Measurements from ENCODE around the gene MPHOSPH10. TPM values are rescaled to one million over a fixed set of nuclear protein-coding genes. Genes with fewer than 3 reads are reported as not detected.

The MPHOSPH10 gene
- total RNA-seq, 1 donor from 2014 or later, result 41.1 TPM

DNA sequence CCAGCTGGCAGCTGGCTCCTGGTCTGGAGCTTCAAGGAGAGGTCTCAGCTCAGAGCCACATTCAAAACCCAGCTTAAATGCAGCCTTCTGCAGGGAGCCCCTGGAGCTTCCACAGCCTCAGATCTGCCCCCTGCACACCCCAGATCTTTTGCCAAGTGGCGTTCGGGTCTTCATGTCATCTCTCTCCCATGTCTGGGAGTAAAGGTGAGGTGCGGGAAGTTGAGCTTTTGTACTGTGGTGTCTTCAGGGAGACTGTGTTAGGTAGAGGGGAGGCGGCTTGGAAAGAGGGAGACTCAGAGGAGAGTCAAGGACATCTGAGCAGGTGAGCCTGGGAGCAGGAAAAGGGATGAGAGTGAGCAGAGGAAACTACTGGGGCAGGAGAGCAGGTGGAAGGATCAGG, 25.4 kb downstream of the MPHOSPH10 start:
- no peak overlapping the region for H3K27ac ChIP-seq (ENCODE audit: low read depth, low read length)
- H3K4me1 Mint-ChIP-seq (ENCODE audit: low read depth, unreplicated experiment), result no peaks in the 10 kb centered on the region
- no peaks in the 10 kb centered on the region for H3K9me3 Mint-ChIP-seq (ENCODE audit: unreplicated experiment)

DNA sequence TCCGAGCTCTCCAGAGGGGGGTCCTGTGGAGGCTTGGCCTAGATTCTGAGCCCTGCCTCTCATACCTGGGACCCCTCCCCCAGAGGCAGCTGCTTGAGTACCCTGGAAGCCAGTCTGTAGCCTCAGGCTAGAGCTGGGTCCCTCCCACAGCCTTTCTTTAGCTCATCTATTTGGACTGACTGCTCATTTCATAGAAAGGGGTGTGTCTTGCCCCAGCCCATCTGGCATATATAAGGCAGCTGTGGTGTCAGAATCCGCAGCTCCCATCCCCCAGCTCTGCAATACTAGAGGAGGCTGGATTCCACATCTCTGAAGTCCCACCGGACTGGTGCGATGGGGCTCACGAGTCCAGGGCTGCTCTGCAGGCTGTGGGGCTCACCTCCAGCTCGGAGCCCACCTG, 26.1 kb downstream of the MPHOSPH10 start:
- Histone ChIP-seq H4K20me1 (ENCODE audit: insufficient read depth, low read length) (no peaks in the 10 kb centered on the region), H3K27ac (ENCODE audit: low read depth, low read length) (no peak overlapping the region), H3K27me3 (ENCODE audit: insufficient read depth, low read length) (peaks cover 6% of the 10 kb centered on the region), H3K9me3 (ENCODE audit: insufficient read depth, low read depth, low read length) (no peaks in the 10 kb centered on the region), H3K79me2 (ENCODE audit: insufficient read depth, low read length) (no peaks in the 10 kb centered on the region), H3K4me1 (ENCODE audit: insufficient read depth, low read length) (no peaks in the 10 kb centered on the region), H3K9ac (ENCODE audit: low read length) (no peak overlapping the region), H3K4me2 (ENCODE audit: low read length) (peak overlapping the region; percentile 51), H2AFZ (ENCODE audit: low read depth, low read length) (no peak overlapping the region), H3K4me3 (ENCODE audit: insufficient read depth, low read depth, low read length) (no peak overlapping the region), H3K36me3 (ENCODE audit: insufficient read depth, low read length) (no peaks in the 10 kb centered on the region)
- FAIRE-seq (no peak), DNase-seq (ENCODE audit: low read depth) (no peak)
- TF ChIP-seq, protein P1, sequence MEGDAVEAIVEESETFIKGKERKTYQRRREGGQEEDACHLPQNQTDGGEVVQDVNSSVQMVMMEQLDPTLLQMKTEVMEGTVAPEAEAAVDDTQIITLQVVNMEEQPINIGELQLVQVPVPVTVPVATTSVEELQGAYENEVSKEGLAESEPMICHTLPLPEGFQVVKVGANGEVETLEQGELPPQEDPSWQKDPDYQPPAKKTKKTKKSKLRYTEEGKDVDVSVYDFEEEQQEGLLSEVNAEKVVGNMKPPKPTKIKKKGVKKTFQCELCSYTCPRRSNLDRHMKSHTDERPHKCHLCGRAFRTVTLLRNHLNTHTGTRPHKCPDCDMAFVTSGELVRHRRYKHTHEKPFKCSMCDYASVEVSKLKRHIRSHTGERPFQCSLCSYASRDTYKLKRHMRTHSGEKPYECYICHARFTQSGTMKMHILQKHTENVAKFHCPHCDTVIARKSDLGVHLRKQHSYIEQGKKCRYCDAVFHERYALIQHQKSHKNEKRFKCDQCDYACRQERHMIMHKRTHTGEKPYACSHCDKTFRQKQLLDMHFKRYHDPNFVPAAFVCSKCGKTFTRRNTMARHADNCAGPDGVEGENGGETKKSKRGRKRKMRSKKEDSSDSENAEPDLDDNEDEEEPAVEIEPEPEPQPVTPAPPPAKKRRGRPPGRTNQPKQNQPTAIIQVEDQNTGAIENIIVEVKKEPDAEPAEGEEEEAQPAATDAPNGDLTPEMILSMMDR (IDR thresholded peaks at IDR 0.05; ENCODE audit: insufficient read depth, low read depth, low read length), result no peak
- TF ChIP-seq EZH2 (IDR thresholded peaks at IDR 0.05; ENCODE audit: insufficient read depth, low read length), result no peak
- Mint-ChIP-seq H3K27me3 (ENCODE audit: low read depth, unreplicated experiment) (peaks cover 26% of the 10 kb centered on the region), H3K27ac (ENCODE audit: unreplicated experiment) (no peak overlapping the region), H3K36me3 (ENCODE audit: low read depth, unreplicated experiment) (no peaks in the 10 kb centered on the region), H3K4me1 (ENCODE audit: low read depth, unreplicated experiment) (no peaks in the 10 kb centered on the region), H3K4me3 (ENCODE audit: unreplicated experiment) (no peak overlapping the region), H3K9me3 (ENCODE audit: unreplicated experiment) (no peaks in the 10 kb centered on the region)

More for the DNA sequence above, 25.4 kb downstream of the MPHOSPH10 start:
- DNase-seq (ENCODE audit: low read depth) (no peak), FAIRE-seq (no peak)
- H3K79me2 ChIP-seq (ENCODE audit: insufficient read depth, low read length), result no peaks in the 10 kb centered on the region
- H3K36me3 ChIP-seq (ENCODE audit: insufficient read depth, low read length), result no peaks in the 10 kb centered on the region
- Mint-ChIP-seq H3K36me3 (ENCODE audit: low read depth, unreplicated experiment) (no peaks in the 10 kb centered on the region), H3K4me3 (ENCODE audit: unreplicated experiment) (no peak overlapping the region), H3K27me3 (ENCODE audit: low read depth, unreplicated experiment) (peaks cover 26% of the 10 kb centered on the region), H3K27ac (ENCODE audit: unreplicated experiment) (no peak overlapping the region)
- no peaks in the 10 kb centered on the region for H4K20me1 ChIP-seq (ENCODE audit: insufficient read depth, low read length)
- no peak overlapping the region for H3K4me3 ChIP-seq (ENCODE audit: insufficient read depth, low read depth, low read length)
- no peak for TF ChIP-seq EZH2 (IDR thresholded peaks at IDR 0.05; ENCODE audit: insufficient read depth, low read length)
- TF ChIP-seq, protein P1 (IDR thresholded peaks at IDR 0.05; ENCODE audit: insufficient read depth, low read depth, low read length), result no peak
- H3K4me1 ChIP-seq (ENCODE audit: insufficient read depth, low read length), result no peaks in the 10 kb centered on the region
- H3K4me2 ChIP-seq (ENCODE audit: low read length), result no peak overlapping the region
- no peaks in the 10 kb centered on the region for H3K9me3 ChIP-seq (ENCODE audit: insufficient read depth, low read depth, low read length)
- H3K9ac ChIP-seq (ENCODE audit: low read length), result no peak overlapping the region
- peaks cover 6% of the 10 kb centered on the region for H3K27me3 ChIP-seq (ENCODE audit: insufficient read depth, low read length)
- H2AFZ ChIP-seq (ENCODE audit: low read depth, low read length), result no peak overlapping the region

DNA sequence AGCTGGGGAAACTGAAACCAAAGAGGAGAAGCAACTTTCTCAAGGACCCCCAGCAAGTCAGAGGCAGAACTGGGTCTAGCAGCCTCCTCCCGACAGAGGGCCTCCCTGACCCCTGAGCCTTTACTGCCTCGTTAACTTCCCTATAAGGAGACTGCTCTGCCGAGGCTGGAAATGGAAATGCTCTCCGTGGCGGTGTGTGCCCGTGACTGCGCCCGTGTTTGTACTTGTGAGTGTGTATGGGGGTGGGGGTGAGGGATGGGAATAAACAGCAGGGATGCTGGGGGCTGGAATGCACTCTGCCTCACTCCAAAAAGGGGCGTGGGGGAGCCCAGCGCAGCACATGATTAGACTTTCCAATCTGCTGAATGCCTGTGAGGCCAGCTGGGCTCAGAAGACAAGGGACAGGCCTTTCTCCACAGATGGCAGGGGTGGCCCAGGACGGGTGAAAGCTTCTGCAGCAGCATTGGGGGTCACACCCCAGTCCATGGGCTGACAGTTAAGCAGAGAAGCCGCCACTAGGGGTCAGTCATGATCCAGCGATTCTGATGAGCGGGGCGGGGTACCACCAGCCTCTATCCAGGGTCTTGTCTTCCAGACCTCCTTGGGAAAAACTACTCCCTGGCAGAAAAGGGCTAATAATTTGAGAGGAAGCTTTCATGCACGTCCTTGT, 26.8 kb downstream of the MPHOSPH10 start:
- H3K4me3 ChIP-seq (ENCODE audit: insufficient read depth, low read depth, low read length), result no peak overlapping the region
- no peaks in the 10 kb centered on the region for H3K79me2 ChIP-seq (ENCODE audit: insufficient read depth, low read length)
- H3K4me2 ChIP-seq (ENCODE audit: low read length), result peak overlapping the region; percentile 51
- TF ChIP-seq, protein P1 (IDR thresholded peaks at IDR 0.05; ENCODE audit: insufficient read depth, low read depth, low read length), result peak; percentile 55
- no peak for TF ChIP-seq EZH2 (IDR thresholded peaks at IDR 0.05; ENCODE audit: insufficient read depth, low read length)
- no peak overlapping the region for H3K4me3 Mint-ChIP-seq (ENCODE audit: unreplicated experiment)
- H3K27me3 ChIP-seq (ENCODE audit: insufficient read depth, low read length), result peaks cover 6% of the 10 kb centered on the region
- H3K4me1 Mint-ChIP-seq (ENCODE audit: low read depth, unreplicated experiment), result no peaks in the 10 kb centered on the region
- no peak for FAIRE-seq
- H3K36me3 ChIP-seq (ENCODE audit: insufficient read depth, low read length), result no peaks in the 10 kb centered on the region
- no peaks in the 10 kb centered on the region for H3K9me3 ChIP-seq (ENCODE audit: insufficient read depth, low read depth, low read length)
- no peak for DNase-seq (ENCODE audit: low read depth)
- H3K36me3 Mint-ChIP-seq (ENCODE audit: low read depth, unreplicated experiment), result no peaks in the 10 kb centered on the region
- peaks cover 29% of the 10 kb centered on the region for H3K27me3 Mint-ChIP-seq (ENCODE audit: low read depth, unreplicated experiment)
- no peaks in the 10 kb centered on the region for H4K20me1 ChIP-seq (ENCODE audit: insufficient read depth, low read length)
- no peak overlapping the region for H3K27ac ChIP-seq (ENCODE audit: low read depth, low read length)
- no peak overlapping the region for H2AFZ ChIP-seq (ENCODE audit: low read depth, low read length)
- H3K27ac Mint-ChIP-seq (ENCODE audit: unreplicated experiment), result no peak overlapping the region
- no peaks in the 10 kb centered on the region for H3K9me3 Mint-ChIP-seq (ENCODE audit: unreplicated experiment)
- no peak overlapping the region for H3K9ac ChIP-seq (ENCODE audit: low read length)
- no peaks in the 10 kb centered on the region for H3K4me1 ChIP-seq (ENCODE audit: insufficient read depth, low read length)

All from astrocyte (in vitro differentiated cells and primary cell).